NCI-H2081 treated with DMSO at 0.1 percent for 48 hours (cell line): ENCODE measurements around the gene ARHGAP27.

ENCODE experiments used
- DNase-seq: peaks from one replicate; lab custom pipeline; 2025; lab: John Stamatoyannopoulos, UW

Gene ARHGAP27

DNA sequence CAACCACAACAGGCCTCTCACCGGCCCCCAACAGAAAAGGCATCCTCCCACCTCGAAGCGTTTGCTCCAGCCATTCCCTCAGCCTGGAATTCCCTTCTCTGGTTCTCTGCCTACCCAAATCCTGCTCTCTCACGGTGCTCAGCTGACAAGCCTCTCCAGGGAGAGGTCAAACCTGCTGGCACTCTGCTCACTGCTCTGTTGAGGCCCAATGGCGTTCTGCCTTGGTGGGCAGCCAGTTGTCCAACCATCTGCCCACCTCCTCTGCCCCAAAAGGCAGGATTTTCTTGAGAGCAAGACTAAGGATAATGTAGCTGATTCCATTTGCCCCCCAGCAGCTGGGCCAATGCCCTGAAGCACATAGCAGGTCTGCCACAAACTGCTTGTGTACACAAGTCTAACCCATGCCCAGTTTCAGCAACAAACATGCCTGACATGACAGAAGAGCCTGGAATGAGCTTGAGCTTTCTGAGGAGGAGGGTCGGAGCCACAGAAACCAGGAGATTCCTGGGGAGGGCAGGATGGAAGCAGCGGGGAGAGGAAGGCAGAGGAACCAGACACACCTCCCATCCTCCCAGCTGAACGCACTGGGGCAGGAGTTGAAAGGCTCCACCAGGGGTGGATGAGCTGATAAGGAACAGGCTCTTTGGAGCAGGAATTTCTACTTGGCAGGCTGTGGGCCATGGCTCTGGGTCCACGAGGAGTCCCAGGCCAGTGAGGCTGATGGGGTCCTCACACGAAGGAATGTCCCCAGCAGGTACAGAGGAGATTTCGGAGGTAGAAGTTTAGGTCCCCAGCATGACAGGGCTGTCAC is 23.9 kb downstream of the ARHGAP27 start:
- DNase-seq: no peak

GRCh38 chr17:45406107-45406506 is 26.6 kb downstream of the ARHGAP27 start:
- no peak for DNase-seq

GRCh38 chr17:45405250-45406086 is 27.2 kb downstream of the ARHGAP27 start:
- no peak for DNase-seq

DNA sequence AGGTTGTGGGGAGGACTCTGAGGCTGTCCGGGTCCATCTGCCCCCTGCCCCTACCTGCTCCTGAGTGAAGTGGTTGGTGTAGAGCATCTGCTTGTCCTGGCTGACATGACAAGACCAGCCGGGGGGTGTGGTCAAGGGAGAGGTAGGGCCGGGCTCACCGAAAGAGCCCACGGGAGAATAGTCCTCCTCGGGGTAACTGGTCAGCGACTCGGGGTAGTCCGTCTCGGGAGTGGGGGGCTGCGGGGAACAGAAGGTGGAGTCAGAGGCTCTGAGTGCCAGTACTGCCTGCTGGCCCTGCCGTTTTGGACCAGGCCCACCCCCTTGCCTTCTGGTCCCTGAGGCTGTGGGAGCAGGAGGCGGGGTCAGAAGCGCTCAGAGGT is 27.8 kb downstream of the ARHGAP27 start:
- DNase-seq: no peak

GRCh38 chr17:45403906-45404490 is 28.7 kb downstream of the ARHGAP27 start:
- DNase-seq: no peak

- no peak for DNase-seq
Measured at GRCh38 chr17:45402916-45403315, 29.8 kb downstream of the ARHGAP27 start.

DNA sequence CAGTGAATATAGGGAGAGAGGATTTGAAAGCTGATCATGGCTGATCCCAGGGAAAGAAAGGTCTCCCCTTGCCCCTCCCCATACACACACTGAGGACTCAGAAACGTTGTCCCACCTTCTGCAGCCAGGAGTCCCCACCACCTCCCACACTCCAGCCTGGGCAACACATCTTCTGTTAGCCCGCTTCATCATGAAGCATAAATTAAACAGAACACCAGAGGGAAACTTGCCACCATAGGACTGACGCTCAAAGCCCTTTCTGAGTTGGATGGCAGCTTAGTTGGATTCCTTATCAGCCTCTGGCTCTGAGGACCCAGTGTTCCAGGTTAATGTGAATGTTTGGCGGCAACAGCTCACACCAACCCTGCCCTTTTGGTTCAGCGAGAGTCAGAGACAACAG is 33.9 kb downstream of the ARHGAP27 start:
- no peak for DNase-seq

GRCh38 chr17:45397796-45398195 is 34.9 kb downstream of the ARHGAP27 start:
- DNase-seq: no peak

- no peak for DNase-seq
Measured at GRCh38 chr17:45396496-45397205, 36.0 kb downstream of the ARHGAP27 start.

DNA sequence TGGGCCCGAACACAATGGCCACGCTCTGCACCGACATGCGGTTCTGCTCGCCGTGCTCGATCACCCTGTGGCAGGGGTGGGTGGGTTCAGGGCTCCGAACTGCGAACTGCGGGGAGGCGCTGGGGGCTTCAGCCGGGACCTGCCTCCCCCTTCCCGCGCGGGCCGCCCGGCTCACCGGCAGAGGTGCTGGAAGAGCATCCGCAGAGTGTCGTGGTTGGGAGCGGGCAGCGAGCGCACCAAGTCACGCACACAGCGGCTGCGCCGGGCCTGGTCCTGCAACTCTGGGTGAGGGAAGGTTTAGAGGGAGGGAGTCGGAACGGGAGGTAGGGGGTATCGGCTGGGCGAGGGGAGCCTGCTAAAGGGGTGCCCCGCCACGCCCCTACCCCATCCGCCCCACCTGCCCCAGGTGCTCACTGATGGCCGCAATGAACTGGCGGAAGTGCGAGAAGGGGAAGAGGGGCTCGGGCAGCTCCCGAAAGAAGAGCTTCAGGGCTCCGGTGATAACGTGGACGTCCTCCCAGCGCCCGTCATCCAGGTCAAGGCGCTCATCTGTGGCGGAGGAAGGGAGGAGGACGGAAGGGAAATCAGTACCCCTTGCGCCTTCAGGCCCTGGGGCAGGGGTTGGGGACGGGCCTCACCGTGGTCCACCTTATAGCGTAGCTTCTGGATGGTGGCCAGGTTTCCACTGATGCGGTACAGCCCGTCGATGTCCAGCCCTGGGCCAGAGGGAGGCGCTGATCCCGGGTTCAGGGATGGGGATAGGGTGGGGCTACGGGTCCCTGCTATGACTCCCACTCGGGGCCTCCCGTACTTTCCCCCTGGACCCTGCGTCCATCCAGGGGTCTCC is 36.9 kb downstream of the ARHGAP27 start:
- DNase-seq: no peak

GRCh38 chr17:45394913-45395568 is 37.6 kb downstream of the ARHGAP27 start:
- no peak for DNase-seq

DNA sequence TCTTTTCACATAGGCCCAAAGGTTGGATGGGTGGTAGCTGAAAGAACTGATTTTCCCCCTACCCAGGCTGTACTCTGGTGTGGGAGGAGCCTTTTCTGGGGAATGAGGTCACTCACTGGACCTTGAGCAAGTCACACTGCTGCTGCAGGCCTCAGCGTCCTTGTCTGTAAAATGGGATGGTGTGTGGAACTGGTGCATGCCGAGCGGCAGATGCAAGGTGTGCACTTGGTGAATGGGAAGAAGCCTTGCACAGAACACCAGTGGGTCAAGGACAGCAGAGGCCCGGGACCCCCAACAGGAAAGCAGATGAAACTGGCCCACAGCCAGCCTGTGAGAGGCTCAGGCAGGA is 38.1 kb downstream of the ARHGAP27 start:
- no peak for DNase-seq

DNA sequence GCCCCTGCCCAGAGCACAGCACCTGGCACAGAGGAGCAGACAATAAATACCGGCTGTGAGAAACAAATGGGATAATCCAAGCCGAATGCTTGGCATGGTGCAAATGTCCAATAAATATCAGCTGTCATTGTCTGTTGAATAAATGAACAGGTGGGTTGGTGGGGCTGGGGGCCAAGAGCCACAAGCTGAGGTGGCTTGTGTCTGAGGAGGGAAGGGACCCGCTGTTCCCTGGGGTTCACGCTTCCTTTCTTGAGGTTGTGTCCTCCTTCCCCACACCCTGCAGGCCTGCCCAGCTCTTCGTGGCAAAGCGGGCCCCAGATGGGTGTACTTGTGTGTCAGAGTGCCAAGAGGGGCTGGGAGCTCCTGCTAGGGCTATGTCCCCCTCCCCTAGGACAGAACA is 38.6 kb downstream of the ARHGAP27 start:
- no peak for DNase-seq

GRCh38 chr17:45393411-45393810 is 39.3 kb downstream of the ARHGAP27 start:
- DNase-seq: no peak

DNA sequence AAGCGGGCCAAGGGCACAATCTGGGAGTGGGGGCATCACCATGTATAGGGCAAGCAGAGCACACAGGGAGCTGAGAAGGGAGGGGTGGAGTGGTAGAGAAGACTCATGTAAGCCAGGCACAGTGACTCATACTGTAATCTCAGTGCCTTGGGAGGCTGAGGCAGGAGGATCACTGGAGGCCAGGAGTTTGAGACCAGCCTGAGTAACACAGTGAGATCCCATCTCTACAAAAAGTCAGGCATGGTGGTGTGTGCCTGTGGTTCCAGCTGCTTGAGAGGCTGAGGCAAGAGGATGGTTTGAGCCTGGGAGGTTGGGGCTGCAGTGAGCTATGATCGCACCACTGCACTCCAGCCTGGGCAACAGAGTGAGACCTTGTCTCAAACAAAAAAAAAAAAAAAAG is 40.8 kb downstream of the ARHGAP27 start:
- no peak for DNase-seq

GRCh38 chr17:45391291-45391690 is 41.4 kb downstream of the ARHGAP27 start:
- no peak for DNase-seq

DNA sequence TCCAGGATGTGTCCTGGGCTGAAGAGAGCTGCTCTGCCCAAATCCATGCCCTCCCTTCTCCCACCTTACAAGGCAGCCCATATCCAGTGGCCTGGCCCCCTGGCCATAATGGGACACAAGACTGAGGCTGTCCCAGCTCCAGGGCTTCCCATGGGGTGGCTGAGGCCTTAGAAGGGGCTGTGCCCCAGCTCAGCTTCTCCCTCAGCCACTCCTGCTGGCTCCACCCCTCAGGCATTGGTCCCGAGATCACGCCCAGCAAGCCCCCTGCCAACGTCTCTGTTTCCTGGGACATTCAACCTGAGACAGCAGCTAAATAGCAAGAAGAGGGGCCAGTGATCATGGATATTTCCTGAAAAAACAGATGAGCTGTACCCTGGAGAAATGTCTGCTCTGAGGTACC is 43.3 kb downstream of the ARHGAP27 start:
- DNase-seq: no peak

DNA sequence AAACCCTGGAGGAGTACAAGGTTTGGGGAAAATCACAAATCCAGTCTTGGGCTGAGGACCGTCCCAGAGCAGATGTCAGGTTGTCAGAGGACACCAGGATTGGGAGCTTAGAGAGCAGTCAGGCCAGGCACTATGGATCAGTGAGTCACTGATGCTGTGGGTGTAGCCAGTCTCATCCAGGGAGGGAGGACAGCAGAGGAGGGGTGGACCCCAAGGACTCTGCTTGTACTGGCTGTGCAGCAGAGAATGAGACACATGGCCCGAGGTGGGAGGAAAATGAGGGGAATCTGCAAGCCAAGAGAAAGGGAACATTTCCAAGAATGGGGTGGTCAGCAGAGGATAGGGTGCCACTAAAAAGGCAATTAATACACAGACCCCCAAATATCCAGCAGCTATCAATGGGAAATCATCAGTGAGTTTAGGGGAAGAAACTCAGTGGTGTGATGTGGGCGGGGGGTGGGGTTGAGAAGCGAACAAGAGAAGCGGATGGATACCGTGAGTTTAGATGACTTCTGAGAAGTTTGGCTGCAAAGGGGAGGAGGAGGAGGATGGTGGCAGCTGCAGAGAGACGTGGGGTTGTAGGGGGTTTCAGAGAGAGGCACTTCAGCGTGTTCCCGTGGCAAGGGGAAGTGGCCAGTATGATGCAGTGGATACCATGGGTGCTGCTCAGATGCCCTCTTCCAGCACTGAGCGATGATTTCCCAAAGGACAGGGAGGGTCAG is 43.9 kb downstream of the ARHGAP27 start:
- no peak for DNase-seq

DNA sequence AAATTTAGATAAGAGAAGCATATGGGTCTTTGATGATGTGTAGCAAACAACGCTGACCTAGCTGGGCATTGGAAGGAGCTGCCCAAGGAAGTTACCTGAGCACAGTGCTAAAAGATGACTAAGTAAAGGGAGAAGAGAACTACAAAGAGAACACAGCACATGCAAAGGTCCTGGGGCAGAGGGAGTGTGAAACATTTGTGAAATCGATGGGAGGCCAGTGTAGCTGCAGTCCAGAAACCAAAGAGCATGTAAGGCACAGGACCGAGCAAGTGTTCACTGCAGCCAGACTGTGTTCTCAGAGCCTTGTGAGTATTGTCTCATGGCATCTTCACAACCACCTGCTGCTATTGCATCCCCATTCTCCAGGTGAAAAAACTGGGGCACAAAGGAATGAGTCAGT is 44.9 kb downstream of the ARHGAP27 start:
- DNase-seq: no peak

DNA sequence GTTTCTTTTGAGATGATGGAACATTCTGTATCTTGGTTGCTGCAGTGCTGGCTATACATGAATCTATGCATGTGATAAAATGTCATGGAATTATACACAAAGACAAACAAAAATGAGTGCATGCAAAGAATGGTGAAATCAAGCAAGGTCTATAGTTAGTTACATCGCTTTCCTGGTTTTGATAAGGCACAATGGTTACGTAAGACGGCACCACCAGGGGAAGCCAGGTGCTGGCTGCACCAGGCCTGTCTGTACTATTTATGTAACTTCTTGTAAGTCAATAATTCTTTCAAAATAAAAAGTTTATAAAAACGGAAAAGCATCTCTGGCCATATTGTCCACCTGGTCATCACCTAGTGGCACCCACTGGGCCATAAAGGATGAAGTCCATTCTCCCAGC is 46.5 kb downstream of the ARHGAP27 start:
- no peak for DNase-seq
